A549 (cell line): ENCODE data around the gene SYT1.

Experiments
- CEBPB ChIP-seq, 2 experiments: fragments of >200 bp in 1 of 2; sonication (Bioruptor Twin) in 1 of 2; formaldehyde crosslinking in 1 of 2; IDR thresholded peaks; 2 replicates each; pipeline ENCODE4 v1.6.1; 2012 to 2016
- CTCF ChIP-seq: fragments of >200 bp; sonication (Bioruptor Twin); formaldehyde crosslinking; IDR thresholded peaks from 3 replicates; pipeline ENCODE4 v1.5.1; 2016
- HMGXB4 ChIP-seq: fragments of 250-450 bp; sonication (Bioruptor Pico); IDR thresholded peaks from 2 replicates; pipeline ENCODE4 v1.5.0; 2021; ENCODE audit warnings: mild to moderate bottlenecking, moderate library complexity, borderline replicate concordance
- POLR2A ChIP-seq: IDR thresholded peaks from 2 replicates; pipeline ENCODE4 v1.6.1; 2012; ENCODE audit warnings: mild to moderate bottlenecking, low read length
- RAD21 ChIP-seq, 2 experiments: fragments of >200 bp in 1 of 2; sonication (Bioruptor Twin) in 1 of 2; formaldehyde crosslinking in 1 of 2; IDR thresholded peaks in 1 of 2; conservative IDR thresholded peaks in 1 of 2; 2 replicates in 1 of 2; 3 replicates in 1 of 2; pipeline ENCODE4 v1.6.1; 2012 to 2018; ENCODE audit warnings: inconsistent platforms in 1 of 2
- REST ChIP-seq: fragments of 200-600 bp; sonication (generic); IDR thresholded peaks from 2 replicates; pipeline ENCODE4 v1.6.1; 2016; ENCODE audit warnings: antibody characterized with exemption, mild to moderate bottlenecking, moderate library complexity
- SMC3 ChIP-seq: fragments of >200 bp; sonication (Bioruptor Twin); formaldehyde crosslinking; IDR thresholded peaks from 3 replicates; pipeline ENCODE4 v1.6.1; 2018; ENCODE audit warnings: inconsistent platforms
- SREBF2 ChIP-seq: fragments of 450-650 bp; IDR thresholded peaks from 2 replicates; pipeline ENCODE4 v1.6.1; 2014; ENCODE audit warnings: mild to moderate bottlenecking, moderate library complexity

GRCh38 chr12:79138872-79139271 is 274.3 kb downstream of the SYT1 start:
- no peak for TF ChIP-seq POLR2A
- no peak for TF ChIP-seq REST
- no peak for TF ChIP-seq CTCF
- TF ChIP-seq SMC3 = no peak
- no peak for TF ChIP-seq HMGXB4 (CRISPR knock-in tag)
- TF ChIP-seq CEBPB (IDR thresholded peaks at IDR 0.05) = no peak
- no peak for TF ChIP-seq SREBF2
- TF ChIP-seq RAD21 (conservative IDR thresholded peaks at IDR 0.05 in 1 of 2, IDR thresholded peaks at IDR 0.05 in 1 of 2) = no peak
